ENCODE measurements around the gene TMEM63A.

Gene TMEM63A

DNA sequence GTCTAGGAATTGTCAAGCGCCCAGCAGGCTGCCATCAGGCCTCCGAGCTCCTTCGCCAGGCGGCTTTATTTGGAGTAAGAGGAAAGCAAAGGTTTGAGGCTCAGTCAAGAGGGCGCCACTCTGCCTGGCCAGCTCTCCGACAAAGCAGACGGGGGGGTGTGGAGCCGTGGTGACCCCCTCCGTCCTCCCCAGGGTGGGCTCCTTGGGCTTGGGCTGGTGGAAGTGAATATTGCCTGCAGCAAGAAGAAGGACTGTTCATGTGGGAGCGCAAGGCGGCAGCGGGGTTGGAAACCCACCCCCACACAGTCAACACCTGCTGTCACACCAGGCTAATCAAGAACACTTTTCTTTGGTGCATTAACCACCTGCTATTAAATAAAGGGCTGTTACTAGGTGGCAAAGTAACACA, 57.6 kb downstream of the TMEM63A start:
- H3K79me2 ChIP-seq (ENCODE audit: insufficient read depth, low read length), result no peaks in the 10 kb centered on the region

DNA sequence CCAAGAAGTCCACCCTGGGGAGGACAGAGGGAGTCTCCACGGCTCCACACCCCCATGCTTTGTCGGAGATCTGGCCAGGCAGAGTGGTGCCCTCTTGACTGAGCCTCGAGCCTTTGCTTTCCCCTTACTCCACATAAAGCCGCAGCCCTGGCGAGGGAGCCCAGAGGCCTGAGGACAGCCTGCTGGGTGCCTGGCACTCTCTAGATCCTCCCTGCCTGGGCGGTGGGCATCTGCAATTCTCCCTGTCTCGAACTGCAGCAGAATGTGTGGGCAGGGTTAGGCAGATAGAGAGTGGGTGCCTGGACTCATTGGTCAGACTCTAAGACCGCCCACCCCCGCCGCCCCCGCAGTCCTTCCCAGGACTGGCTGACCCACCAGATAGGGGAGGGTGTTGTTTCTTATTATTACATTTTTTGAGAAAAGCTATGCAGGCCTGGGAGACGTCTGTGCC, 58.3 kb downstream of the TMEM63A start:
- no peaks in the 10 kb centered on the region for H4K20me1 ChIP-seq (ENCODE audit: insufficient read depth, low read length)
- TF ChIP-seq, protein P1, sequence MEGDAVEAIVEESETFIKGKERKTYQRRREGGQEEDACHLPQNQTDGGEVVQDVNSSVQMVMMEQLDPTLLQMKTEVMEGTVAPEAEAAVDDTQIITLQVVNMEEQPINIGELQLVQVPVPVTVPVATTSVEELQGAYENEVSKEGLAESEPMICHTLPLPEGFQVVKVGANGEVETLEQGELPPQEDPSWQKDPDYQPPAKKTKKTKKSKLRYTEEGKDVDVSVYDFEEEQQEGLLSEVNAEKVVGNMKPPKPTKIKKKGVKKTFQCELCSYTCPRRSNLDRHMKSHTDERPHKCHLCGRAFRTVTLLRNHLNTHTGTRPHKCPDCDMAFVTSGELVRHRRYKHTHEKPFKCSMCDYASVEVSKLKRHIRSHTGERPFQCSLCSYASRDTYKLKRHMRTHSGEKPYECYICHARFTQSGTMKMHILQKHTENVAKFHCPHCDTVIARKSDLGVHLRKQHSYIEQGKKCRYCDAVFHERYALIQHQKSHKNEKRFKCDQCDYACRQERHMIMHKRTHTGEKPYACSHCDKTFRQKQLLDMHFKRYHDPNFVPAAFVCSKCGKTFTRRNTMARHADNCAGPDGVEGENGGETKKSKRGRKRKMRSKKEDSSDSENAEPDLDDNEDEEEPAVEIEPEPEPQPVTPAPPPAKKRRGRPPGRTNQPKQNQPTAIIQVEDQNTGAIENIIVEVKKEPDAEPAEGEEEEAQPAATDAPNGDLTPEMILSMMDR (IDR thresholded peaks at IDR 0.05; ENCODE audit: low read length), result no peak
- TF ChIP-seq EZH2 (IDR thresholded peaks at IDR 0.05; ENCODE audit: borderline replicate concordance, low read length), result no peak
- no peaks in the 10 kb centered on the region for H3K79me2 ChIP-seq (ENCODE audit: insufficient read depth, low read length)
- H3K27me3 ChIP-seq (ENCODE audit: insufficient read depth, low read length), result peaks cover 11% of the 10 kb centered on the region; the same call in 1 of the 2 replicates
- no peak overlapping the region for H3K4me3 ChIP-seq (ENCODE audit: low read depth, low read length, poor library complexity, severe bottlenecking)
- H3K9me2 ChIP-seq (ENCODE audit: low read depth, low read length), result no peaks in the 10 kb centered on the region
- H3F3A ChIP-seq (ENCODE audit: insufficient read depth, low read length), result no peaks in the 10 kb centered on the region
- no peaks in the 10 kb centered on the region for H3K9me3 ChIP-seq (ENCODE audit: low read length)
- no peaks in the 10 kb centered on the region for H3K36me3 ChIP-seq (ENCODE audit: insufficient read depth, low read length)
- no peak overlapping the region for H3K4me2 ChIP-seq (ENCODE audit: low read length)
- no peak overlapping the region for H3K9ac ChIP-seq (ENCODE audit: low read length)
- H3K4me1 ChIP-seq (ENCODE audit: insufficient read depth, low read length, severe bottlenecking), result no peaks in the 10 kb centered on the region
- H2AFZ ChIP-seq (ENCODE audit: low read length), result no peak overlapping the region
- no peak overlapping the region for H3K27ac ChIP-seq (ENCODE audit: low read depth, low read length, poor library complexity, severe bottlenecking)

More for the DNA sequence above, 57.6 kb downstream of the TMEM63A start:
- no peaks in the 10 kb centered on the region for H3K36me3 ChIP-seq (ENCODE audit: insufficient read depth, low read length)
- H3F3A ChIP-seq (ENCODE audit: insufficient read depth, low read length), result no peaks in the 10 kb centered on the region
- H3K27me3 ChIP-seq (ENCODE audit: insufficient read depth, low read length), result peaks cover 11% of the 10 kb centered on the region; the same call in 1 of the 2 replicates
- H3K4me2 ChIP-seq (ENCODE audit: low read length), result no peak overlapping the region
- no peak overlapping the region for H3K9ac ChIP-seq (ENCODE audit: low read length)
- H3K27ac ChIP-seq (ENCODE audit: low read depth, low read length, poor library complexity, severe bottlenecking), result no peak overlapping the region
- no peaks in the 10 kb centered on the region for H4K20me1 ChIP-seq (ENCODE audit: insufficient read depth, low read length)
- no peaks in the 10 kb centered on the region for H3K4me1 ChIP-seq (ENCODE audit: insufficient read depth, low read length, severe bottlenecking)
- H3K9me3 ChIP-seq (ENCODE audit: low read length), result no peaks in the 10 kb centered on the region
- no peaks in the 10 kb centered on the region for H3K9me2 ChIP-seq (ENCODE audit: low read depth, low read length)
- no peak overlapping the region for H2AFZ ChIP-seq (ENCODE audit: low read length)
- no peak overlapping the region for H3K4me3 ChIP-seq (ENCODE audit: low read depth, low read length, poor library complexity, severe bottlenecking)
- TF ChIP-seq, protein P1 (IDR thresholded peaks at IDR 0.05; ENCODE audit: low read length), result no peak
- TF ChIP-seq EZH2 (IDR thresholded peaks at IDR 0.05; ENCODE audit: borderline replicate concordance, low read length), result no peak

DNA sequence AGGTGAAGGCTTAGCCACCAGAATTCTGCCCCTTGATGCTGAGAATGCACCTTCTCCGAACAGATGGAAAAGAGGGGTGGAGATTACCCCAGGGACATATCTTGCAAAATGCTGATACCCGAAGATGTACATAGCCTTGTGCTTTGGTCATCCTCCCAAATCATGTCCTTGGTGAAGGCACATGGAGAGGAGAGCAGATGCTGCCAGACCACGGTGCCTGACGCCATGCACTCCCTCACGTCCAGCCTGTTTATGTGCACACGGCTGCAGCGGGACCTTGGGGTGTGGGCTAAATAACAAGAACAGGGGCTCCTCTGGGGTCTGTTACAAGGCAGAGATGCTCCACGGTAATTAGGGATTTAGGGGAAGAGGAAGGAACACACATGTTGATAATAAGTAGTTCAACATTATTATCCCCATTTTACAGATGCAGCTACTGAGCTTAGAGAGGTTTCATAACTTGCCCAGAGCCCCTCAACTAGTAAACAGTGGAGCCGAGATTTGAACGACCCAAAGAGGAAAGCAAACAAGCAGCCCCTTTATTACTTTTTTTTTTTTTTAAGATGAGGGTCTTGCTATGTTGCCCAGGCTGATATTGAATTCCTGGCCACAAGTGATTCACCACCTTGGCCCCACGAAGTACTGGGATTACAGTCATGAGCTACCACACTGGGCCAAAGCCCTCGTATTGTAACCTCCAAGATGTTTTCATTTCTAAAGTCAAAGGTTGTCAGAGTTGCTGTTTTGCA, 59.4 kb downstream of the TMEM63A start:
- Histone ChIP-seq H3K9me2 (ENCODE audit: low read depth, low read length) (no peaks in the 10 kb centered on the region), H3K9me3 (ENCODE audit: low read length) (no peaks in the 10 kb centered on the region), H4K20me1 (ENCODE audit: insufficient read depth, low read length) (no peaks in the 10 kb centered on the region), H3K9ac (ENCODE audit: low read length) (no peak overlapping the region), H3F3A (ENCODE audit: insufficient read depth, low read length) (no peaks in the 10 kb centered on the region), H3K27me3 (ENCODE audit: insufficient read depth, low read length) (peaks cover 11% of the 10 kb centered on the region; the same call in 1 of the 2 replicates), H3K79me2 (ENCODE audit: insufficient read depth, low read length) (no peaks in the 10 kb centered on the region), H3K4me1 (ENCODE audit: insufficient read depth, low read length, severe bottlenecking) (no peaks in the 10 kb centered on the region), H3K4me2 (ENCODE audit: low read length) (no peak overlapping the region), H3K36me3 (ENCODE audit: insufficient read depth, low read length) (no peaks in the 10 kb centered on the region), H3K4me3 (ENCODE audit: low read depth, low read length, poor library complexity, severe bottlenecking) (no peak overlapping the region), H3K27ac (ENCODE audit: low read depth, low read length, poor library complexity, severe bottlenecking) (no peak overlapping the region), H2AFZ (ENCODE audit: low read length) (no peak overlapping the region)
- no peak for TF ChIP-seq EZH2 (IDR thresholded peaks at IDR 0.05; ENCODE audit: borderline replicate concordance, low read length)
- TF ChIP-seq, protein P1 (IDR thresholded peaks at IDR 0.05; ENCODE audit: low read length), result no peak

Data from OCI-LY1 (cell line).